Sigmoid colon (tissue), 7 donors: Measurements from ENCODE around the gene PPM1L. TPM values are rescaled to one million over a fixed set of nuclear protein-coding genes. Genes with fewer than 3 reads are reported as not detected.
A peak's percentile ranks its signal among the peaks of the same experiment; 100 is the strongest.

Experiments used
- DNase-seq: peaks from one replicate; pipeline ENCODE4 v3.0.0-alpha.2; 2019
- H3K27ac ChIP-seq, 4 donors: fragments of 200-600 bp; sonication (generic); one replicate each; pipeline ENCODE4 v1.5.1; 2016 to 2019; ENCODE audit warnings: mild to moderate bottlenecking in 1 of 4
- H3K27me3 ChIP-seq, 3 donors: fragments of 200-600 bp; sonication (generic); one replicate each; pipeline ENCODE4 v1.5.1; 2019; ENCODE audit warnings: mild to moderate bottlenecking in 1 of 3
- H3K36me3 ChIP-seq, 4 donors: fragments of 200-600 bp; sonication (generic); one replicate each; pipeline ENCODE4 v1.5.1; 2016 to 2019
- H3K4me1 ChIP-seq, 4 donors: fragments of 200-600 bp; sonication (generic); one replicate each; pipeline ENCODE4 v1.5.1; 2017 to 2019
- H3K4me3 ChIP-seq, 4 donors: fragments of 200-600 bp; sonication (generic); one replicate each; pipeline ENCODE4 v1.5.1; 2017 to 2019; ENCODE audit warnings: mild to moderate bottlenecking in 2 of 4, moderate library complexity in 1 of 4
- H3K9me3 ChIP-seq, 4 donors: fragments of 200-600 bp in 3 of 4; sonication (generic) in 3 of 4; one replicate each; pipeline versions ENCODE4 v1.5.1 to v1.6.1; 2013 to 2019
- EP300 ChIP-seq, 4 donors: sonication (generic); formaldehyde crosslinking; IDR thresholded peaks; one replicate each; pipeline ENCODE4 v1.6.1; 2017; ENCODE audit warnings: antibody characterized with exemption in 4 of 4
- POLR2A ChIP-seq, 2 donors: fragments of 450-650 bp; IDR thresholded peaks; one replicate each; pipeline ENCODE4 v1.6.1; 2016; ENCODE audit warnings: antibody characterized with exemption in 2 of 2, mild to moderate bottlenecking in 2 of 2, moderate library complexity in 2 of 2
- POLR2AphosphoS5 ChIP-seq, 4 donors: sonication (generic); formaldehyde crosslinking; IDR thresholded peaks; one replicate each; pipeline ENCODE4 v1.6.1; 2017; ENCODE audit warnings: antibody characterized with exemption in 4 of 4
- WGBS, 2 donors: extraction: QIAGEN DNeasy Blood & Tissue Kit; methylation state at CpG; one replicate each; pipeline ENCODE4 v1.1.7; 2013; 5-methylcytosine and 5-hydroxymethylcytosine counted together
- intact Hi-C: fragments of 100-400 bp; cut with DNase I; formaldehyde crosslinking; loops from one replicate; pipeline ENCODE4 v1.15.1; 2023
- polyA plus RNA-seq, 3 donors: library from polyadenylated mRNA; stranded (reverse); fragments of 200-250 nt; gene quantifications; one replicate each; pipeline ENCODE4 v1.2.3, GENCODE V29; 2013
- total RNA-seq, 4 donors: library from RNA; depleted of rRNA; stranded (reverse); fragments of >200 nt; gene quantifications; one replicate each; pipeline ENCODE4 v1.1.0, GENCODE V29; 2016
- TF ChIP-seq, protein P1 (sequence below), 4 experiments: fragments of 450-650 bp in 3 of 4; fragments of 200-600 bp in 1 of 4; IDR thresholded peaks; one replicate each; pipeline ENCODE4 v1.5.1; 2016 to 2019; ENCODE audit warnings: antibody characterized with exemption in 4 of 4, mild to moderate bottlenecking in 3 of 4, moderate library complexity in 2 of 4
- donor health status: healthy with polysubstance abuse.
- donor health status: Bipolar disorder and iron deficiency.
- donor health status: healthy.

Gene PPM1L
- total and polyA plus RNA-seq, 7 donors, result 1.2 to 50.2 (median 33.2) TPM

DNA sequence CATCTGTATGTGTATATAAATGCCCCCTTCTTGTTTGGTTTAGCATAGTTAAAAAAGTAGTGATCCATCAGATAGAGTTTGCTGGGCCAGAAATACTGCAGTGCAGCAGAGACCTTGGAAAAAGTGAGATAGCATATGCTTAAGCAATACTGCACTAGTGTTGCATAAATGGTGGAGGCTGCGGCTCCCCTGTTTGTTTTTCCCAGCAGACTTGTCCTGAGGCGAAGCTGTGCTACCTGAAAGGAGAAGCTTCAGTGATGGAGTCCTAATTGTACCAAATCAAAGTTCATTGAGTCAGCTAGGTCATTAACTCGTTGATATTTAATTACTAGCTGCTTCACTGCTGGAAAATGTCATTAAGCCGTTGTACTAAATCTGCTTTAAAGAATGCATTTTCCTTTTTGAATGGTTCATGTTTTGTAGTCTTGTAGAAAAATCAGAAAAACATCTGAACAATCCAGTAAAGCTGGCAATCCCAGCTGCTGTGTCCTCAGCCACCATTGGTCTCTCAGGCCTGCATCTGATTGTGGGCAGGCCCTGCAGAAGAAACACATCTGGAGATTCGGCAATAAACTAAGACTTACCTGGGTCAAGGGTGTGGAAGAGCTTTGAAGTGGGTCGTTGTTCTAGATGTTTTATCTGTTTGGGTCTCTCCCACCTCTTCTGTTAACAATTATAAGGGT, 179.5 kb downstream of the PPM1L start:
- no peak overlapping the region for H3K27ac ChIP-seq
- TF ChIP-seq EP300 (IDR thresholded peaks at IDR 0.05) (no peak), POLR2AphosphoS5 (IDR thresholded peaks at IDR 0.05) (no peak), POLR2A (IDR thresholded peaks at IDR 0.05) (no peak)
- TF ChIP-seq, protein P1, sequence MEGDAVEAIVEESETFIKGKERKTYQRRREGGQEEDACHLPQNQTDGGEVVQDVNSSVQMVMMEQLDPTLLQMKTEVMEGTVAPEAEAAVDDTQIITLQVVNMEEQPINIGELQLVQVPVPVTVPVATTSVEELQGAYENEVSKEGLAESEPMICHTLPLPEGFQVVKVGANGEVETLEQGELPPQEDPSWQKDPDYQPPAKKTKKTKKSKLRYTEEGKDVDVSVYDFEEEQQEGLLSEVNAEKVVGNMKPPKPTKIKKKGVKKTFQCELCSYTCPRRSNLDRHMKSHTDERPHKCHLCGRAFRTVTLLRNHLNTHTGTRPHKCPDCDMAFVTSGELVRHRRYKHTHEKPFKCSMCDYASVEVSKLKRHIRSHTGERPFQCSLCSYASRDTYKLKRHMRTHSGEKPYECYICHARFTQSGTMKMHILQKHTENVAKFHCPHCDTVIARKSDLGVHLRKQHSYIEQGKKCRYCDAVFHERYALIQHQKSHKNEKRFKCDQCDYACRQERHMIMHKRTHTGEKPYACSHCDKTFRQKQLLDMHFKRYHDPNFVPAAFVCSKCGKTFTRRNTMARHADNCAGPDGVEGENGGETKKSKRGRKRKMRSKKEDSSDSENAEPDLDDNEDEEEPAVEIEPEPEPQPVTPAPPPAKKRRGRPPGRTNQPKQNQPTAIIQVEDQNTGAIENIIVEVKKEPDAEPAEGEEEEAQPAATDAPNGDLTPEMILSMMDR (IDR thresholded peaks at IDR 0.05), result no peak
- no peak for DNase-seq
- H3K27me3 ChIP-seq, result no peaks in the 10 kb centered on the region
- WGBS, 2 donors, result 76 to 87% methylated on average over 6 of the region's 6 CpGs
- H3K9me3 ChIP-seq, result no peaks in the 10 kb centered on the region
- no peak overlapping the region for H3K4me3 ChIP-seq
- intact Hi-C loops, result no loop called here
- H3K36me3 ChIP-seq, result no peaks in the 10 kb centered on the region
- no peaks in the 10 kb centered on the region for H3K4me1 ChIP-seq

DNA sequence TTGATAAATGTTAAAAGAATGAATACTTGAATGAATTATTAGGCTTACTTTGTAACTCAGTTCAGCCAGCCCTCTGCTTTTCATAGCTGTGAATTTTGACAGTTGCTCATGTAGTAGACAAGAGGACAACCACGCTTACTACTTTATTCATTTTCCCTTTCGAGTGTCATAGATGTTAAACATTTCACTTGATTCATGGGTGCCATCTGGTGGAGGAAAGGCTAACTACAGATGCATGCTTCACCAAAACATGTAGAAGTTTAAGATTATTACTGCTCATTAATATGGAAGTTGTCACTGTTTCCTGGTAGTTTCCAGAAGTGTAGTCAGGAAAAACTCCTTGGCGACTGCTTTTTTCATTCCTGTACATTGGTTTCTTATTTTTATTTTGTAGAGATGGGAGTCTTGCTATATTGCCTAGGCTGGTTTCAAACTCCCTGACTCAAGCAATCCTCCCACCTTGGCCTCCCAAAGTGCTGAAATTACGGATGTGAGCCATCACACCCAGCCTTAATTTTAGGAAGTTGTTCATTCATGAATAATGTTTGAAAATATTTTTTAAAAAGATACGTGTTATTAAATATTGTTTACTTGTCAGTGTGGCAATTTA, 186.0 kb downstream of the PPM1L start:
- Histone ChIP-seq H3K9me3 (no peaks in the 10 kb centered on the region), H3K4me3 (no peak overlapping the region), H3K4me1 (no peaks in the 10 kb centered on the region), H3K27me3 (no peaks in the 10 kb centered on the region), H3K36me3 (no peaks in the 10 kb centered on the region), H3K27ac (no peak overlapping the region)
- DNase-seq, result peak; percentile 81
- intact Hi-C loops, result loop anchor here (1.0 to 2.0 kb wide), 2 partner anchors 187 to 235 kb away; no protein-coding TSS in a partner anchor
- no peak for TF ChIP-seq POLR2A (IDR thresholded peaks at IDR 0.05)
- TF ChIP-seq, protein P1 (IDR thresholded peaks at IDR 0.05), result peak; percentile 87 to 91 (median 90)
- WGBS, 2 donors, result 27 to 41% methylated on average over 5 of the region's 5 CpGs

DNA sequence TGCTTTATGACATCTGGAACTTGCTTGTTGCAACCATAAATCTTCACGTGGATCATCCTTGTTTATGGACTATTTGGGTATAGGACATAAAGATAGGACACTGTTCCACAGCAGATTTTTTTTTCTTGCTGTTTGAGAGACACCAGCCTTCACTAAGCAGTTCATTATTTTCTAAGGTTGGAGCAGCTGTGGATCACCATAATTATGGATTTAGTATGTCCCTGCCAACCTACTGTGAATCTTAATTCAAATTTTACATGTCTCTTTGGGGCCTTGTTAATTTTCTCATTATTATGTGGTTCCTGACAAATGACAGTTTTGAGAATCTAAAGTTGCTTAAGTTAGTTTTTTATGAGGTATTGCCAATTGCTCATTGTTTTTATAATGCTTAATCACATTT, 188.0 kb downstream of the PPM1L start:
- TF ChIP-seq POLR2AphosphoS5 (IDR thresholded peaks at IDR 0.05) (no peak), POLR2A (IDR thresholded peaks at IDR 0.05) (no peak), EP300 (IDR thresholded peaks at IDR 0.05) (no peak)
- TF ChIP-seq, protein P1 (IDR thresholded peaks at IDR 0.05), result no peak
- intact Hi-C loops, result loop anchor here (2.0 kb wide), 1 partner anchor 189 kb away; no protein-coding TSS in a partner anchor

DNA sequence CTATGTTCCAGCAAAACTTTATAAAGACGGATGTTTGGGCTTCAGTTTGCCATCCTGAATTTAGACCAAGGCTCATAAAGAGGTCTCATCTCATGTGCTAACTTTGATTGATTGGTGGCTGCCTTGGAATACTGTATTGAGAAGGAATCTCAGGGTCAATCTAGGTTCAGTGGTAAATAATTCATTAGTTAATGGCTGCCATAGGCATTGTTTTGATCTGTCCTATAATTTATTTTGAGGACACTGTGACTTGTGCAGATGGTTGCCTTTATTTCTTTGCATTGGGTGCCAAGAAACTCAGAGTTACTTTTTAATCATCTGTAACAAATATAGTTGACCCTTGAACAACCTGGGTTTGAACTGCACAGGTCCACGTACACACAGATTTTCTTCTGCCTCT, 189.3 kb downstream of the PPM1L start:
- Histone ChIP-seq H3K27ac (no peak overlapping the region), H3K9me3 (no peaks in the 10 kb centered on the region), H3K27me3 (no peaks in the 10 kb centered on the region), H3K4me3 (no peak overlapping the region), H3K4me1 (peaks cover 0 to under 1% (median 0%) of the 10 kb centered on the region in 4 donors), H3K36me3 (no peaks in the 10 kb centered on the region)
- TF ChIP-seq EP300 (IDR thresholded peaks at IDR 0.05) (no peak), POLR2A (IDR thresholded peaks at IDR 0.05) (no peak), POLR2AphosphoS5 (IDR thresholded peaks at IDR 0.05) (no peak)
- TF ChIP-seq, protein P1 (IDR thresholded peaks at IDR 0.05), result no peak
- intact Hi-C loops, result no loop called here
- no peak for DNase-seq
- WGBS, 2 donors, result 78 to 87% methylated on average over 2 of the region's 2 CpGs

More for the DNA sequence above, 188.0 kb downstream of the PPM1L start:
- Histone ChIP-seq H3K27me3 (no peaks in the 10 kb centered on the region), H3K27ac (no peak overlapping the region), H3K4me1 (no peaks in the 10 kb centered on the region), H3K9me3 (no peaks in the 10 kb centered on the region), H3K36me3 (no peaks in the 10 kb centered on the region), H3K4me3 (no peak overlapping the region)
- DNase-seq, result no peak
- 27 to 64% methylated on average over 1 of the region's 1 CpG for WGBS, 2 donors
